Middle frontal gyrus (tissue), 1 donor: ENCODE results near the gene PPARD.
"Not testable (repeated sequence)": the region's sequence is repeated elsewhere in the genome, so short reads cannot be mapped to it uniquely, and the experiment has no call there.

Experiments used
- DNase-seq: peaks from one replicate; pipeline ENCODE4 v3.0.0-alpha.2; 2015; ENCODE audit warnings: low spot score; ENCODE audit errors: extremely low spot score

PPARD gene

GRCh38 chr6:35312076-35312800, 30.1 kb upstream of the PPARD start:
- no peak for DNase-seq

- no peak for DNase-seq
These were observed 29.6 kb upstream of the PPARD start for GRCh38 chr6:35312807-35313206.

- DNase-seq = no peak
These were observed 24.7 kb upstream of the PPARD start for GRCh38 chr6:35317483-35318195.

GRCh38 chr6:35318196-35319171, 23.9 kb upstream of the PPARD start:
- peak; percentile 28 for DNase-seq

DNA sequence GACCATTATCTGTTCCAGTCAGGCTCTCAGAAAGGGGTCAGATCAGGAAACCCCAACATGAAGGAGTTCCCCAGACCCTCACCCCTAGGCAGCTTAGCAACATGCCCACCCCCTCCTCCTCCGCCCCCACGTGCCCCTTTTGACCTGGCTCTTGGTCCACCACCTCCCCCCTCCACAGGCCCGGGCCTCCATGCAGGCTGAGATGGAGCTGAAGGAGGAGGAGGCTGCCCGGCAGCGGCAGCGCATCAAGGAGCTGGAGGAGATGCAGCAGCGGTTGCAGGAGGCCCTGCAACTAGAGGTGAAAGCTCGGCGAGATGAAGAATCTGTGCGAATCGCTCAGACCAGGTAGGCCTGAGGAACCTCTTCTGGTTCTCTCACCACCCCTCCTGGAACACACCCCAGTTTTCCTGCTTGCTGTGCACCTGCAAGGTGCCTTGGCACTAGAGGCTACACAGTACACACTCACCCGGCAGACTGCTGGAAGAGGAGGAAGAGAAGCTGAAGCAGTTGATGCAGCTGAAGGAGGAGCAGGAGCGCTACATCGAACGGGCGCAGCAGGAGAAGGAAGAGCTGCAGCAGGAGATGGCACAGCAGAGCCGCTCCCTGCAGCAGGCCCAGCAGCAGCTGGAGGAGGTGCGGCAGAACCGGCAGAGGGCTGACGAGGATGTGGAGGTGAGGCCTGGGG, 22.9 kb upstream of the PPARD start:
- no peak for DNase-seq

DNA sequence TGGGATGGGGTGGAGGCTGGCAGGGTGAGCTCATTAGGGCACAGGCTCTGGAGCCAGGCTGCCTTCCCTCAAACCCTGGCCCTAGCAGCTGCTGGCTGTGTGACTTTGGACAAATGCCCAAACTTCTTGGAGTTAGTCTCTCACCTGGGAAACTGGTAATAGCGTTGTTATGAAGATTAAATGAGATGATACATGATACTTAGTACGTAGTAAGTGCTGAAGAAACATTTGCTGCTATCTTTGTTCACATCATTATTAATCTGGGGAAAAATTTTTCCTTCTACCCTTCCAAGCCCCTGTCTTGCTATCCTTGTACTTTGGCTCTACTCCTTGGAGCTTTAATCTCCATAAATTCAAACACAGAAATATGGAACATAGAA, 22.3 kb upstream of the PPARD start:
- DNase-seq = no peak

DNA sequence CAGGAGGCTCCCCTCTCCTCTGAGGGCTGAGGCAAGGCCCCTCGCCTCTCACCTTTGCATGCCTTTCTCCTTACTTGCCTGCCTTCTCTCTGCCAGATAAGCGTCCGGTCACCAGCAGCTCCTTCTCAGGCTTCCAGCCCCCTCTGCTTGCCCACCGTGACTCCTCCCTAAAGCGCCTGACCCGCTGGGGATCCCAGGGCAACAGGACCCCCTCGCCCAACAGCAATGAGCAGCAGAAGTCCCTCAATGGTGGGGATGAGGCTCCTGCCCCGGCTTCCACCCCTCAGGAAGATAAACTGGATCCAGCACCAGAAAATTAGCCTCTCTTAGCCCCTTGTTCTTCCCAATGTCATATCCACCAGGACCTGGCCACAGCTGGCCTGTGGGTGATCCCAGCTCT, 21.3 kb upstream of the PPARD start:
- DNase-seq = no peak

GRCh38 chr6:35327349-35328027, 14.9 kb upstream of the PPARD start:
- no peak for DNase-seq

- DNase-seq = no peak
These were observed 14.1 kb upstream of the PPARD start for GRCh38 chr6:35328108-35328723.

- DNase-seq = not testable (repeated sequence)
These were observed 13.4 kb upstream of the PPARD start for GRCh38 chr6:35328965-35329364.

DNA sequence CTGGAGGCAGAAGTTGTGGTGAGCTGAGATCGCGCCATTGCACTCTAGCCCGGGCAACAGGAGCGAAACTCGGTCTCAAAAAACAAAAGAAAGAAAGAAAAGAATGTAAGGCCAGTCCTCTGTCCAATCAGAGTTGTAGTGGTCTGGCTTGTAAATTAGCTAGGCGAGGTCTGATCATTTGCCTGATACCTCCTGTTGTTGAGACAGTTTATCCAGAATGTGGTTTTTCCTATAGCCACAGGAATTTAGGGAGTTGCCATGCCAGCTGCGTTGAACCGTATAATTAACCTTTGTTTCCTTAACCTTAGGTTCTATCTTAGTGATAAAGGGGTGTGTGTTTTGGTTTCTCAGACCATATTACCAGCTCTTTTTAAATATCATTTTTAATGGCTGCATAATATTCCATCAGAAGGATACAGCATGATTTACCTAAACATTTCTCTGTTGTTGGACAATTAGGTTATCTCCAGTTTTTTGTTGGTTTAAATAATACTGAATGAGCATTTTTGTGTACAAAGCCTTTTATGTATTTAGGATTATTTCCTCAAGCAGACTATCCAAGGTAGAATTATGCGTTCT, 11.7 kb upstream of the PPARD start:
- DNase-seq = no peak

DNA sequence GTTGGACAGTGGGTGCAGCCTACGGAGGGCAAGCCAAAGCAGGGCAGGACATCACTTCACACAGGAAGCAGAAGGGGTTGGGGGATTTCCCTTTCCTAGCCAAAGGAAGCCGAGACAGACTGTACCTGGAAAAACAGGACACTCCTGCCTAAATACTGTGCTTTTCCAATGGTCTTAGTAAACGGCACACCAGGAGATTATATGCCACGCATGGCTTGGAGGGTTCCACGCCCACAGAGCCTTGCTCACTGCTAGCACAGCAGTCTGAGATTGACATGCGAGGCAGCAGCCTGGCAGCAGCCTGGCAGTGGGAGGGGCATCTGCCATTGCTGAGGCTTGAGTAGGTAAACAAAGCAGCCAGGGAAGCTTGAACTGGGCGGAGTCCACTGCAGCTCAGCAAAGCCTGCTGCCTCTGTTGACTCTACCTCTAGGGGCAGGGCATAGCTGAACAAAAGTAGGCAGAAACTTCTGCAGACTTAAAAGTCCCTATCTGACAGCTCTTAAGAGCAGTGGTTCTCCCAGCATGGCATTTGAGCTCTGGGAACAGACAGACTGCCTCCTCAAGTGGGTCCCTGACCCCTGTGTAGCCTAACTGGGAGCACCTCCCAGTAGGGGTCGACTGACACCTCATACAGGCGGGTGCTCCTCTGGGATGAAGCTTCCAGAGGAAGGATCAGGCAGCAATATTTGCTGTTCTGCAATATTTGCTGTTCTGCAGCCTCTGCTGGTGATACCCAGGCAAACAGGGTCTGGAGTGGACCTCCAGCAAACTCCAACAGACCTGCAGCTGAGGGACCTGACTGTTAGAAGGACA, 10.1 kb upstream of the PPARD start:
- DNase-seq = not testable (repeated sequence)

DNA sequence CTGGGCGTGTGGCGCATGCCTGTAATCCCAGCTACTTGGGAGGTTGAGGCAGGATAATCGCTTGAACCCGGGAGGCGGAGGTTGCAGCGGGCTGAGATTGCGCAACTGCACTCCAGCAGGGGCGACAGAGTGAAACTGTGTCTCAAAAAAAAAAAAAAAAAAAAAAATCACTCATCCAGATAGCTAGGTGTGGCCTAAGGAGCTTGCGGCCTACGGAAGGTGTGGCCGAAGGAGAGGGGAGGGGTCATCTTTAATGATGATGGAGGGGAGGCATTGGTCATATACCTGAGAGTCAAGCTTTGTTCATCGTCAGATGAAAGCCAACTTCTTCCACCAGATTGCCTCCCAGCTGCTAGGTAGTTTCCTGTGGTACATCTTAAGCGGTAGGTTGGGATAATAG, 801 bp upstream of the PPARD start:
- no peak for DNase-seq

DNA sequence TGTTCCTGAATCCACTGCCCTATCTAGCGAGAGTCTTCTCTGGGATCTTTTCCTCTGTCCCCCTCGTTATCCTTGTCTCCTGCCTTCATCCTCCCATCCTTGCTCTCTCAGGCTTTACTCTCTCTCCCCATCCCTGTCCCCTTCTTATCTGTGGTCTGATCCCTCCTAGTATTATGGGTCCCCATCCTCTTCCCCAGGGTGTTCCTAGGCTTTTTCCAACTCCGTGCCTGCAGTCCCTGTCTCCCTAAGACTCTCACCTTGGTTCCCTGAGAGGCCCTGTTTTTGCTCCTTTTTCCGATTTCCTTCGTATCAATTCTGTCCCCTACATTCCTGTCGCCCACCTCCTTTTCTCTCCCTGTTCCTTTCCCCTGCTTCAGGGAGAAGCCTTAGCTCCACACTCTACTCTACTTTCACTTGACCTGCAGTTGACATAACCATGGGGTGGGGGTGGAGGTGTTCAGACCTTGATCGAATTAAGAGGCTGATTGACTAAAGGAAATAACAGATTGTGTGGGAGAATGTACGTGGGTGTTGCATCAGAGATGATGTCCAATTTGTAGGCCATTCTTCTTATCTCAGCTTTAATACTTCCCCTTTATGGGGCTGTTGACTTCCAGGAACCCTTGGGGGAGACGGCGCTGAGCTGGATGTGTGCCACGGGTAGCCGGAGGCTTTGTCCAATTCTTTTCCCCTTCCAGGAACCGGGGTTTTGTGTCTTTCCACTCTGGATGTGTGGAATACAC, 905 bp downstream of the PPARD start:
- DNase-seq = no peak

DNA sequence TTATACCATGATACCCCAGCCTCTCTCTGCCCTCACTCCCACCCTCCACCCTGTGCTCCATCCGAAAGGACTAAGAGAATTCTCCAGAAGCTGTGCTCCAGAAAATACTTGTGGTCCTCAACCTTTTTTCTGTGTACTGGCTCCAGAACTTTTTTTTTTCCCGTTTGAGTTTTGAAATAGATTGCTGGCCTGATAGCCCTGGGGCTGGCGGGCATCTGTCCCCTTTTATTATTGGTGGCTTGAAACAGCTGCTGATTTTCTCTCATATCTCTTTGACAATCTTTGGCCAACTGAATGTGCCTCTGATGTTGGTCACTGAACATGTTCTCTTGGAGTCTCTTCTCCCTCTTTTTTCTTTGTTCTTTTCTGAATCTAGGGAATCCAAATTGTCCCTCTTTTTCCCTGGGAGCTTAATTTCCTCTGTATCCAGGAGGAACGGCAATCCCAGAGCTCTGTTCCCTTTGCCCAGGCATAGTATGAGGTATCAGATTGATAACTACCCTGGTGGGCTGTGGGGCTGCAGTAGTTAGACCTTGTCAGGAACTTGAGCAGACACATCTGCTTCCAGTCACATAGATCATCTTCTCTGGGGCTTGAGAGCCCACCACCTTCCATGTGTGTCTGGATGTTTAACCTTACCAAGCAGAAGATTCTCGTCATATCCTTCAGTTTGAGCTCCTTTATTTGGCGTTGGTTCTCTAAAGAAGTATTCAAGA, 1.6 kb downstream of the PPARD start:
- DNase-seq = no peak

DNA sequence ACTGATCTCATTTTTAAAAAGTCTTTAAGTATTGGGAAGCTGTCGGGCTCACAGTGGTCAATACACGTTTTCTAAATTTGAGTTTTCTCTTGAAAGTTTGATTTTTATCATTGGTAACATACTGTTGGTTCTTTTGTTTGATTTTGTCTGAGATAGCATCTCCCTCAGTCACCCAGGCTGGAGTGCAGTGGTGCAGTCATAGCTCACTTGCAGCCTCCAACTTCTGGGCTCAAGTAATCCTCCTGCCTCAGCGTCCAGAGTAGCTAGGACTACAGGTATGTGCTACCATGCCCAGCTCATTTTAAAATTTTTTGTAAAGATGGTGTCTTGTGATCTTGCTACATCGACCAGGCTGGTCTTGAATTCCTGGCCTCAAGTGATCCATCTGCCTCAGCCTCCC, 9.1 kb downstream of the PPARD start:
- no peak for DNase-seq

GRCh38 chr6:35352735-35353134, 10.4 kb downstream of the PPARD start:
- DNase-seq = no peak
